GM21576 (cell line): ENCODE results near the gene MAPKAP1.

Experiments used
- ATAC-seq: cut with Tn5 transposase; IDR thresholded peaks from one replicate; pipeline ENCODE4 v1.9.1; 2021; ENCODE audit warnings: mild to moderate bottlenecking, moderate library complexity; ENCODE audit not compliant: unreplicated experiment

MAPKAP1 gene

GRCh38 chr9:125706651-125707471 is at the start of gene MAPKAP1:
Gene MAPKAP1, minus strand, starts transcription at chr9:125707208. Its CDS starts 34,634 bp downstream, at chr9:125672574.
- peak; percentile 87 for ATAC-seq

GRCh38 chr9:125756518-125756917 is 49.5 kb upstream of the MAPKAP1 start:
- no peak for ATAC-seq

GRCh38 chr9:125755340-125755739 is 48.3 kb upstream of the MAPKAP1 start:
- no peak for ATAC-seq

- ATAC-seq = no peak
These were observed 47.1 kb upstream of the MAPKAP1 start for GRCh38 chr9:125754096-125754495.

- no peak for ATAC-seq
These were observed 45.1 kb upstream of the MAPKAP1 start for GRCh38 chr9:125752070-125752628.

- no peak for ATAC-seq
These were observed 43.6 kb upstream of the MAPKAP1 start for GRCh38 chr9:125750627-125751011.

- ATAC-seq = no peak
These were observed 43.1 kb upstream of the MAPKAP1 start for GRCh38 chr9:125749951-125750626.

- no peak for ATAC-seq
These were observed 42.4 kb upstream of the MAPKAP1 start for GRCh38 chr9:125749287-125749935.

- ATAC-seq = no peak
These were observed 41.6 kb upstream of the MAPKAP1 start for GRCh38 chr9:125748446-125749099.

GRCh38 chr9:125747765-125748445 is 40.9 kb upstream of the MAPKAP1 start:
- ATAC-seq = no peak

- peak; percentile 8 for ATAC-seq
These were observed 40.2 kb upstream of the MAPKAP1 start, which contains the start of gene PBX3 for GRCh38 chr9:125747053-125747764. Gene PBX3, plus strand, starts transcription at chr9:125747373.

- no peak for ATAC-seq
These were observed 39.7 kb upstream of the MAPKAP1 start for GRCh38 chr9:125746774-125747052.

- ATAC-seq = peak; percentile 63
These were observed 39.2 kb upstream of the MAPKAP1 start for GRCh38 chr9:125746017-125746773.

- no peak for ATAC-seq
These were observed 38.6 kb upstream of the MAPKAP1 start for GRCh38 chr9:125745682-125746016.

GRCh38 chr9:125745018-125745417 is 38.0 kb upstream of the MAPKAP1 start:
- no peak for ATAC-seq

- ATAC-seq = no peak
These were observed 37.6 kb upstream of the MAPKAP1 start for GRCh38 chr9:125744616-125745015.

GRCh38 chr9:125743682-125744428 is 36.8 kb upstream of the MAPKAP1 start:
- ATAC-seq = no peak

- no peak for ATAC-seq
These were observed 35.6 kb upstream of the MAPKAP1 start for GRCh38 chr9:125742657-125743056.

GRCh38 chr9:125739436-125739835 is 32.4 kb upstream of the MAPKAP1 start:
- no peak for ATAC-seq
